Astrocyte (in vitro differentiated cells and primary cell): ENCODE data around the gene NDUFB7.
"Not testable (repeated sequence)": the region's sequence is repeated elsewhere in the genome, so short reads cannot be mapped to it uniquely, and the experiment has no call there.

ENCODE experiments used
- EZH2 ChIP-seq: IDR thresholded peaks from 2 replicates; pipeline ENCODE4 v1.6.1; 2012; ENCODE audit warnings: mild to moderate bottlenecking, low read length, inconsistent platforms; ENCODE audit not compliant: insufficient read depth
- TF ChIP-seq, protein P1 (sequence below): IDR thresholded peaks from 2 replicates; pipeline ENCODE4 v1.5.1; 2011; ENCODE audit warnings: low read depth, mild to moderate bottlenecking, inconsistent platforms, low read length, moderate library complexity; ENCODE audit not compliant: insufficient read depth

DNA sequence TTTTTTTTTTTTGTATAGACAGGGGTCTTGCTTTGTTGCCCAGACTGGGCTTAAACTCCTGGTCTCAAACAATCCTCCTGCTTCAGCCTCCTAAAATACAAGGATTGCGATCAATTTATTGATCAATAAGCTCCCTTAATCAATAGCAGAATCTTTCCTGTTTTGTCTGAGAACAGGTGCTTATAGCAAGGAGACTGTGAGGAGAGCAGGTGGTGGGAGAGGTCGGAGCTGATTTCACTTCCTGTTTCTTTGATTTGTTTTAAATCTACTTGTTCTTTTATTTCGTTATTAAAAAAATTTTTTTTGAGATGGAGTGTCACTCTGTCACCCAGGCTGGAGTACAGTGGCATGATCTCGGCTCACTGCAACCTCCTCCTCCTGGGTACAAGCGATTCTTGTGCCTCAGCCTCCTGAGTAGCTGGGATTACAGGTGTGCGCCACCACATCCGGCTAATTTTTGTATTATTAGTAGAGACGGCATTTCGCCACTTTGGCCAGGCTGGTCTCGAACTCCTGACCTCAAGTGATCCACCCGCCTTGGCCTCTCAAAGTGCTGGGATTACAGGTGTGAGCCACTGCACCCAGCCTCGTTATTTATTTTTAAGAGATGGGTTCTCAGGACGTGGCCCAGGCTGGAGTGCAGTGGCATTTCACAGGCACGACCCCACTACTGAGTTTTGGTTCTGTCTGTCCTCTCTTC lies 41.7 kb upstream of the NDUFB7 start:
- TF ChIP-seq, protein P1, sequence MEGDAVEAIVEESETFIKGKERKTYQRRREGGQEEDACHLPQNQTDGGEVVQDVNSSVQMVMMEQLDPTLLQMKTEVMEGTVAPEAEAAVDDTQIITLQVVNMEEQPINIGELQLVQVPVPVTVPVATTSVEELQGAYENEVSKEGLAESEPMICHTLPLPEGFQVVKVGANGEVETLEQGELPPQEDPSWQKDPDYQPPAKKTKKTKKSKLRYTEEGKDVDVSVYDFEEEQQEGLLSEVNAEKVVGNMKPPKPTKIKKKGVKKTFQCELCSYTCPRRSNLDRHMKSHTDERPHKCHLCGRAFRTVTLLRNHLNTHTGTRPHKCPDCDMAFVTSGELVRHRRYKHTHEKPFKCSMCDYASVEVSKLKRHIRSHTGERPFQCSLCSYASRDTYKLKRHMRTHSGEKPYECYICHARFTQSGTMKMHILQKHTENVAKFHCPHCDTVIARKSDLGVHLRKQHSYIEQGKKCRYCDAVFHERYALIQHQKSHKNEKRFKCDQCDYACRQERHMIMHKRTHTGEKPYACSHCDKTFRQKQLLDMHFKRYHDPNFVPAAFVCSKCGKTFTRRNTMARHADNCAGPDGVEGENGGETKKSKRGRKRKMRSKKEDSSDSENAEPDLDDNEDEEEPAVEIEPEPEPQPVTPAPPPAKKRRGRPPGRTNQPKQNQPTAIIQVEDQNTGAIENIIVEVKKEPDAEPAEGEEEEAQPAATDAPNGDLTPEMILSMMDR: not testable (repeated sequence)
- TF ChIP-seq EZH2: not testable (repeated sequence)
